GM20000 (cell line): Measurements from ENCODE around the gene AGA.

Experiments used
- DNase-seq: peaks from one replicate; pipeline ENCODE4 v3.0.0; 2012; ENCODE audit warnings: low spot score
- CTCF ChIP-seq: IDR thresholded peaks from 2 replicates; pipeline ENCODE4 v1.5.1; 2012; ENCODE audit warnings: mild to moderate bottlenecking, control low read depth; ENCODE audit errors: extremely low read depth, missing control alignments

The AGA gene

GRCh38 chr4:177393236-177393635 lies 49.0 kb downstream of the AGA start:
- no peak for TF ChIP-seq CTCF
- no peak for DNase-seq

DNA sequence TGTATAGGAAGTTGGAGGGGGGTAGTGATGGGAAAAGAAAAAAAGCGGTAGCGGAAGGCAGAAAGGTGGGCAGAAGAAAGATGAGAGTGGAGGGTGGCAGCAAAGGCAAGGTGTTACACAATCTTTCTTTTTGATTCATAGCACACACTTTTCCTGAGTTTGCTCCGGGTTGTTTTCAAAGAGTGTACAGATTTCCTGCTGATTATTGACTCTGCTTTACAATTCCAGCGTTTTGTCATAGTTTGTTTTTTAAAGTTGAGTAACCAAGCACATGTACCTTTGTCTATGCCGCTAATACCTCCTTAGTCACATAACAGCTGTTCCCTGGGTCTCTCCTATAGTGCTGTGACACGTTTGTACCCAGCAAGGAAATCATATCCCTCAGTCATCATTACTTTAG lies 50.3 kb downstream of the AGA start:
- no peak for DNase-seq

GRCh38 chr4:177391287-177391686 lies 51.0 kb downstream of the AGA start:
- no peak for TF ChIP-seq CTCF
- DNase-seq = no peak

More for the DNA sequence above, 50.3 kb downstream of the AGA start:
- no peak for TF ChIP-seq CTCF

GRCh38 chr4:177386278-177386815 lies 55.9 kb downstream of the AGA start:
- DNase-seq = no peak
- no peak for TF ChIP-seq CTCF

DNA sequence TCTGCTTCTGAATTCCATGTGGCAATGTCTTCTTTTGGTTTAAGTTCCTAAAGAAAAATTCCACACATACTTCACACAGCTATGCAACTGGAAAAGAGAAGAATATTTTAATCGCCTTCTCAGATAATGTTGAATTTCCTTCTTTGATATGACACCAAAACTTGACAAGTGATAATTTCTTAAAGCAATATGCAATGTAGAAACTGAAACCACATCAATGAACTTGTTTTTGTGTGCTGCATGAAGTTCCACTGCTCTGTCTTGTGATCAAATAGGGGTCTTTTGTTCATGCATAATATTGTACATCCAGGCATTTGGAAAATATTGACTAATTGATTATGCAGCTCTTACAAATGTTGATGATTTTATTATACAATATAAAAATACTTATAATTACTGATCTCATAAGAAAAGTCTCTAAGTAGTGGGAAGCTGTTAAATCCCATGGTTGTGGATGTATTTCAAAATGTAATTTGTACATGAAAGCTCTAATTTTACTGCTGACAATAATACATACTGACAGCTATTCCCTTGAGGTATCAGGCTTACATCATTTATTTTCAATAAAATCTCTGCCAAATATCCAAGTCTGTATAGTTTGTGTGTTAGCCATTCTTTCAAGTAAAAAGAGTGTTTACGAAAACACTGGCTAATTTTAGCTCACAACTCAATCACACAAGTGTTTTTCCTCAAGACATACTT lies 56.5 kb downstream of the AGA start:
- TF ChIP-seq CTCF = no peak
- no peak for DNase-seq

DNA sequence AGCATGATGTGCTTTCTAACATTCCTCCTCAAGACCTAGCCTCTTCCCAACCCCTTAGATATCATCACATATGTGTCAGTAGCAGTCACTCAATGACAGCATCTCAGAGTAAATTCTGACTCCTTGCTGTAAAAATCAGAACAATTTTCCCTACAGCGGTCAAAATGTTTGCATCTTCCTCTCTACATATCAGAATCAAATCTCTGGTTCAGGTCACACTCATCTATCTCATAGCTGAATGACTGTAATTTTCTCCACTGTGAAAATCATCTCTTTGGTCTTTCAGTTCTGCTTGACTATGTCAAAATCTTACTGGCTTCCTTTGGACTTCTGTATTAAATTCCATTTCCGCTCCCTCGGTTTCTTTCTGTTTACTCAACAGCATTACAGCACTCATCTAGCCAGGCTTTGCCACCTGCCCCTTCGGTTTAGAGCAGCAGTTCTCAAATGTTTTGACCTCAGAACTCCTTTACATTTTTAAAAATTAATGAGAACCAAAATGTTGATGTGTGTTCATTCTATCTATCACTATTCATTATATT lies 57.3 kb downstream of the AGA start:
- TF ChIP-seq CTCF = no peak
- DNase-seq = no peak

GRCh38 chr4:177381762-177382310 lies 60.4 kb downstream of the AGA start:
- TF ChIP-seq CTCF = no peak
- DNase-seq = no peak
